ENCODE data around the gene CKM.

DNA sequence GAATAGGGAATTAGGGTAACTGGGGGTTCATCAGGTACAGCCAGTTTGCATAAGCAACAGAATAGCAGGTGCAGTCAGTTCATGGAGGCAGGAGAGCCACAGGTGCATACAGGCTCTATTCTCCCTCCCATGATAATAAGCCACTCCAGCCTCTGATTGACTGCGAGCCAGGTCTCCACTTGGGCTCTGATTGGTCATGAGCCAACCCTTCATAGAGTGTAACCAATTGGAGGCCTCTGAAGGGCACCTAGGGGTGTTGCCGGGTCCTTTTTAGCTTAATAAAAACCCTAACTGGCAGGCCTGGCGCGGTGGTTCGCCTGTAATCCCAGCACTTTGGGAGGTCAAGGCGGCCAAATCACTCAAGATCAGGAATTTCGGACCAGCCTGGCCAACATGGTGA, 8.7 kb upstream of the CKM start:
- TF ChIP-seq, protein P1, sequence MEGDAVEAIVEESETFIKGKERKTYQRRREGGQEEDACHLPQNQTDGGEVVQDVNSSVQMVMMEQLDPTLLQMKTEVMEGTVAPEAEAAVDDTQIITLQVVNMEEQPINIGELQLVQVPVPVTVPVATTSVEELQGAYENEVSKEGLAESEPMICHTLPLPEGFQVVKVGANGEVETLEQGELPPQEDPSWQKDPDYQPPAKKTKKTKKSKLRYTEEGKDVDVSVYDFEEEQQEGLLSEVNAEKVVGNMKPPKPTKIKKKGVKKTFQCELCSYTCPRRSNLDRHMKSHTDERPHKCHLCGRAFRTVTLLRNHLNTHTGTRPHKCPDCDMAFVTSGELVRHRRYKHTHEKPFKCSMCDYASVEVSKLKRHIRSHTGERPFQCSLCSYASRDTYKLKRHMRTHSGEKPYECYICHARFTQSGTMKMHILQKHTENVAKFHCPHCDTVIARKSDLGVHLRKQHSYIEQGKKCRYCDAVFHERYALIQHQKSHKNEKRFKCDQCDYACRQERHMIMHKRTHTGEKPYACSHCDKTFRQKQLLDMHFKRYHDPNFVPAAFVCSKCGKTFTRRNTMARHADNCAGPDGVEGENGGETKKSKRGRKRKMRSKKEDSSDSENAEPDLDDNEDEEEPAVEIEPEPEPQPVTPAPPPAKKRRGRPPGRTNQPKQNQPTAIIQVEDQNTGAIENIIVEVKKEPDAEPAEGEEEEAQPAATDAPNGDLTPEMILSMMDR (IDR thresholded peaks at IDR 0.05): no peak
- no peak for TF ChIP-seq POLR2AphosphoS2 (conservative IDR thresholded peaks at IDR 0.05; ENCODE audit: low read length)
